ENCODE results near the gene ASAH2. TPM values are rescaled to one million over a fixed set of nuclear protein-coding genes. Genes with fewer than 3 reads are reported as not detected.
A peak's percentile ranks its signal among the peaks of the same experiment; 100 is the strongest.
"Not testable (repeated sequence)": the region's sequence is repeated elsewhere in the genome, so short reads cannot be mapped to it uniquely, and the experiment has no call there.

ASAH2 gene
- total RNA-seq, 2 experiments from 2014 or later = 4.2 to 4.9 TPM

- ATAC-seq; H3K4me1 Mint-ChIP-seq; H3K4me3 Mint-ChIP-seq; DNase-seq; CTCF ChIA-PET; H3K36me3 Mint-ChIP-seq; H3K27ac Mint-ChIP-seq; H3K9me3 Mint-ChIP-seq (ENCODE audit: low read depth): not testable (repeated sequence)
- peaks cover 61% of the 10 kb centered on the region for H3K27me3 Mint-ChIP-seq
Observed at GRCh38 chr10:50241478-50241877, 9.8 kb downstream of the ASAH2 start.

GRCh38 chr10:50234486-50234885 lies 16.8 kb downstream of the ASAH2 start:
- Mint-ChIP-seq H3K27ac (no peak overlapping the region), H3K9me3 (ENCODE audit: low read depth) (no peaks in the 10 kb centered on the region), H3K4me3 (no peak overlapping the region), H3K36me3 (no peaks in the 10 kb centered on the region), H3K4me1 (no peaks in the 10 kb centered on the region), H3K27me3 (peaks cover 63% of the 10 kb centered on the region)
- DNase-seq = no peak
- CTCF ChIA-PET = no interaction called here
- ATAC-seq = no peak

GRCh38 chr10:50232261-50232639 lies 19.1 kb downstream of the ASAH2 start:
- no peaks in the 10 kb centered on the region for H3K4me1 Mint-ChIP-seq
- peaks cover 53% of the 10 kb centered on the region for H3K27me3 Mint-ChIP-seq
- no peaks in the 10 kb centered on the region for H3K9me3 Mint-ChIP-seq (ENCODE audit: low read depth)
- no peak overlapping the region for H3K27ac Mint-ChIP-seq
- DNase-seq = no peak
- ATAC-seq = no peak
- H3K4me3 Mint-ChIP-seq = no peak overlapping the region
- H3K36me3 Mint-ChIP-seq = no peaks in the 10 kb centered on the region
- CTCF ChIA-PET = no interaction called here

GRCh38 chr10:50231515-50232260 lies 19.6 kb downstream of the ASAH2 start:
- Mint-ChIP-seq H3K4me3 (no peak overlapping the region), H3K36me3 (no peaks in the 10 kb centered on the region), H3K4me1 (no peaks in the 10 kb centered on the region), H3K27ac (no peak overlapping the region), H3K9me3 (ENCODE audit: low read depth) (no peaks in the 10 kb centered on the region), H3K27me3 (peaks cover 50% of the 10 kb centered on the region)
- DNase-seq (no peak), ATAC-seq (no peak)
- CTCF ChIA-PET = no interaction called here

GRCh38 chr10:50229460-50229859 lies 21.9 kb downstream of the ASAH2 start:
- CTCF ChIA-PET = no interaction called here
- no peak for ATAC-seq

GRCh38 chr10:50228672-50229071 lies 22.6 kb downstream of the ASAH2 start:
- Mint-ChIP-seq H3K9me3 (ENCODE audit: low read depth) (no peaks in the 10 kb centered on the region), H3K4me3 (no peak overlapping the region), H3K27ac (no peak overlapping the region), H3K4me1 (peaks cover 4% of the 10 kb centered on the region), H3K27me3 (peaks cover 35% of the 10 kb centered on the region), H3K36me3 (no peaks in the 10 kb centered on the region)
- DNase-seq (no peak), ATAC-seq (no peak)
- CTCF ChIA-PET = no interaction called here

More at GRCh38 chr10:50229460-50229859, 21.9 kb downstream of the ASAH2 start:
- DNase-seq = no peak
- Mint-ChIP-seq H3K4me1 (peaks cover 3% of the 10 kb centered on the region), H3K9me3 (ENCODE audit: low read depth) (no peaks in the 10 kb centered on the region), H3K4me3 (no peak overlapping the region), H3K27ac (no peak overlapping the region), H3K36me3 (no peaks in the 10 kb centered on the region), H3K27me3 (peaks cover 40% of the 10 kb centered on the region)

- CTCF ChIA-PET = interaction anchor here (1.5 kb wide), 1 partner anchor 634 kb away, joined by 3 read pairs; no protein-coding TSS in a partner anchor
- H3K9me3 Mint-ChIP-seq (ENCODE audit: low read depth) = no peaks in the 10 kb centered on the region
- DNase-seq (no peak), ATAC-seq (no peak)
- H3K27me3 Mint-ChIP-seq = peaks cover 39% of the 10 kb centered on the region
- no peak overlapping the region for H3K27ac Mint-ChIP-seq
- no peaks in the 10 kb centered on the region for H3K36me3 Mint-ChIP-seq
- H3K4me1 Mint-ChIP-seq = peaks cover 4% of the 10 kb centered on the region
- no peak overlapping the region for H3K4me3 Mint-ChIP-seq
Observed at GRCh38 chr10:50226610-50227009, 24.7 kb downstream of the ASAH2 start.

GRCh38 chr10:50224330-50224952 lies 26.9 kb downstream of the ASAH2 start:
- Mint-ChIP-seq H3K9me3 (ENCODE audit: low read depth) (no peaks in the 10 kb centered on the region), H3K27me3 (peaks cover 34% of the 10 kb centered on the region), H3K4me1 (peaks cover 4% of the 10 kb centered on the region), H3K36me3 (no peaks in the 10 kb centered on the region), H3K4me3 (no peak overlapping the region), H3K27ac (no peak overlapping the region)
- ATAC-seq (peak; percentile 92), DNase-seq (peak; percentile 58)
- CTCF ChIA-PET = interaction anchor here (0.5 to 4.0 kb wide), 6 partner anchors 9 to 864 kb away, joined by 3 to 28 read pairs (median 5); no protein-coding TSS in a partner anchor

- peaks cover 4% of the 10 kb centered on the region for H3K4me1 Mint-ChIP-seq
- H3K27me3 Mint-ChIP-seq = peaks cover 27% of the 10 kb centered on the region
- no peak for DNase-seq
- CTCF ChIA-PET = interaction anchor here (4.0 kb wide), 1 partner anchor 628 kb away, joined by 28 read pairs; no protein-coding TSS in a partner anchor
- no peaks in the 10 kb centered on the region for H3K9me3 Mint-ChIP-seq (ENCODE audit: low read depth)
- H3K4me3 Mint-ChIP-seq = no peak overlapping the region
- no peak for ATAC-seq
- H3K36me3 Mint-ChIP-seq = no peaks in the 10 kb centered on the region
- no peak overlapping the region for H3K27ac Mint-ChIP-seq
Observed at GRCh38 chr10:50222199-50222598, 29.1 kb downstream of the ASAH2 start.

GRCh38 chr10:50221470-50221869 lies 29.8 kb downstream of the ASAH2 start:
- Mint-ChIP-seq H3K4me3 (no peak overlapping the region), H3K36me3 (no peaks in the 10 kb centered on the region), H3K27ac (no peak overlapping the region), H3K9me3 (ENCODE audit: low read depth) (no peaks in the 10 kb centered on the region), H3K4me1 (peaks cover 4% of the 10 kb centered on the region), H3K27me3 (peaks cover 27% of the 10 kb centered on the region)
- CTCF ChIA-PET = interaction anchor here (0.5 to 4.0 kb wide), 2 partner anchors 627 to 1209 kb away, joined by 3 to 28 read pairs; no protein-coding TSS in a partner anchor
- DNase-seq (no peak), ATAC-seq (no peak)

- H3K27me3 Mint-ChIP-seq = peaks cover 30% of the 10 kb centered on the region
- H3K27ac Mint-ChIP-seq = no peak overlapping the region
- no peaks in the 10 kb centered on the region for H3K9me3 Mint-ChIP-seq (ENCODE audit: low read depth)
- H3K36me3 Mint-ChIP-seq = no peaks in the 10 kb centered on the region
- DNase-seq (no peak), ATAC-seq (no peak)
- CTCF ChIA-PET = no interaction called here
- peaks cover 3% of the 10 kb centered on the region for H3K4me1 Mint-ChIP-seq
- no peak overlapping the region for H3K4me3 Mint-ChIP-seq
Observed at GRCh38 chr10:50219646-50220045, 31.7 kb downstream of the ASAH2 start.

- Mint-ChIP-seq H3K4me1 (no peaks in the 10 kb centered on the region), H3K27me3 (peaks cover 29% of the 10 kb centered on the region), H3K36me3 (no peaks in the 10 kb centered on the region), H3K27ac (no peak overlapping the region), H3K4me3 (no peak overlapping the region), H3K9me3 (ENCODE audit: low read depth) (no peaks in the 10 kb centered on the region)
- no peak for ATAC-seq
- CTCF ChIA-PET = no interaction called here
- DNase-seq = no peak
Observed at GRCh38 chr10:50219200-50219599, 32.1 kb downstream of the ASAH2 start.

- Mint-ChIP-seq H3K4me3 (no peak overlapping the region), H3K36me3 (peaks cover 6% of the 10 kb centered on the region), H3K27me3 (peaks cover 30% of the 10 kb centered on the region), H3K27ac (no peak overlapping the region), H3K4me1 (peaks cover 2% of the 10 kb centered on the region), H3K9me3 (ENCODE audit: low read depth) (no peaks in the 10 kb centered on the region)
- DNase-seq (no peak), ATAC-seq (no peak)
- CTCF ChIA-PET = interaction anchor here (0.7 kb wide), 1 partner anchor 682 kb away, joined by 3 read pairs; no protein-coding TSS in a partner anchor
Observed at GRCh38 chr10:50216894-50217293, 34.4 kb downstream of the ASAH2 start.

GRCh38 chr10:50216418-50216817 lies 34.9 kb downstream of the ASAH2 start:
- Mint-ChIP-seq H3K4me3 (no peak overlapping the region), H3K9me3 (ENCODE audit: low read depth) (peaks cover 3% of the 10 kb centered on the region), H3K4me1 (peaks cover 7% of the 10 kb centered on the region), H3K27ac (no peak overlapping the region), H3K27me3 (peaks cover 26% of the 10 kb centered on the region), H3K36me3 (peaks cover 10% of the 10 kb centered on the region)
- no peak for ATAC-seq
- CTCF ChIA-PET = no interaction called here
- no peak for DNase-seq
